Stimulated activated CD4-positive, alpha-beta T cell treated with anti-CD3 and anti-CD28 coated beads, TNF-alpha, amount 100 ng/mL, for 1 hour (primary cell): Measurements from ENCODE around the gene RAB11B.
"Not testable (repeated sequence)": the region's sequence is repeated elsewhere in the genome, so short reads cannot be mapped to it uniquely, and the experiment has no call there.

Experiments used
- DNase-seq, 3 donors: peaks; one replicate each; pipeline ENCODE4 v3.0.0-alpha.2; 2020; ENCODE audit warnings: low read depth in 3 of 3, low spot score in 1 of 3

RAB11B gene

GRCh38 chr19:8425331-8425730 is 35.2 kb downstream of the RAB11B start:
- not testable (repeated sequence) for DNase-seq

- DNase-seq: no peak
Measured at GRCh38 chr19:8426283-8426682, 36.1 kb downstream of the RAB11B start.

DNA sequence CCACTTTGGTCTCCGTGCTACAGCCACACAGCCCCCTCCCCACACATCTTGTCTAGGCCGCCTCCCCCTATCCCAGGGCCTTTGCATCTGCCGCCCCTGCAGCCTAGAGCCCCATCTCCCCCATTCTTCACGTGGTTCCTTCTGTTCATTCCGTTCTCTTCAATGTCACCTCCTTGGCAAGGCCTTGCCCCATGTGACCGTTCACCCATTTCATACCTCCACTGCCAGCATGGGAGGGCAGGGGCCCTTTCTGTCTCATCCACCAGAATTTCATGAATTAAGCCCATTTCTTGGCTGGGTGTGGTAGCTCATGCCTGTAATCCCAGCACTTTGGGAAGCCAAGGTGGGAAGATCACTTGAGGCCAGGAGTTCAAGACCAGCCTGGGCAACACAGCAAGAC is 38.9 kb downstream of the RAB11B start:
- DNase-seq: no peak

- DNase-seq: no peak
Measured at GRCh38 chr19:8429826-8430225, 39.7 kb downstream of the RAB11B start.

DNA sequence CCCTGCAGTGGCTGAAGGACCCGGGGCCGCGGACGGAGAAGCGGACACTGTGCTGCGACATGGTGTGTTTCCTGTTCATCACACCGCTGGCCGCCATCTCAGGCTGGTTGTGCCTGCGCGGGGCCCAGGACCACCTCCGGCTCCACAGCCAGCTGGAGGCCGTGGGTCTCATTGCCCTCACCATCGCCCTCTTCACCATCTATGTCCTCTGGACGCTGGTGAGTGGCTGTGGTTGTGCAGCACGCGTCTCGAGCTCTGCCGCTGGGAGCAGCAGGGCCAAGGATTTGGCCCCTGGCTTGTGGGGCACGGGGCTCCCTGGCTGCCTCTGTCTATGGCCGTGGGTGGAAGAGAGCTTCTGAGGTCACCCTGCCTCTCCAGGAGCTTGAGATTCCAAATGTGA is 40.5 kb downstream of the RAB11B start:
- DNase-seq: no peak

DNA sequence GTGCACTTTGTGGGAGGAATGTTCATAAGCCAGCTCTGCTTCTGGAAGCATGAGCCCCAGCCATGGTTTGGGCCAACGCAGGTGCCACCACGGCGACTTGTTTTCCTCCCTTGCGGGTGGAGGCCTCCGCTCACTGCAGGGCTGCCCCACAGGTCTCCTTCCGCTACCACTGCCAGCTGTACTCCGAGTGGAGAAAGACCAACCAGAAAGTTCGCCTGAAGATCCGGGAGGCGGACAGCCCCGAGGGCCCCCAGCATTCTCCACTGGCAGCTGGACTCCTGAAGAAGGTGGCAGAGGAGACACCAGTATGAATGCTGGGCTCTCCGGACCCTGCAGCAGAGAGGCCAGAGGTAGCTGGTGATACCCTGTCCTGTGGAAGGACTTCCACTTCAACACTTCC is 48.1 kb downstream of the RAB11B start:
- DNase-seq: no peak

GRCh38 chr19:8441725-8442544 is 51.8 kb downstream of the RAB11B start:
- no peak for DNase-seq

DNA sequence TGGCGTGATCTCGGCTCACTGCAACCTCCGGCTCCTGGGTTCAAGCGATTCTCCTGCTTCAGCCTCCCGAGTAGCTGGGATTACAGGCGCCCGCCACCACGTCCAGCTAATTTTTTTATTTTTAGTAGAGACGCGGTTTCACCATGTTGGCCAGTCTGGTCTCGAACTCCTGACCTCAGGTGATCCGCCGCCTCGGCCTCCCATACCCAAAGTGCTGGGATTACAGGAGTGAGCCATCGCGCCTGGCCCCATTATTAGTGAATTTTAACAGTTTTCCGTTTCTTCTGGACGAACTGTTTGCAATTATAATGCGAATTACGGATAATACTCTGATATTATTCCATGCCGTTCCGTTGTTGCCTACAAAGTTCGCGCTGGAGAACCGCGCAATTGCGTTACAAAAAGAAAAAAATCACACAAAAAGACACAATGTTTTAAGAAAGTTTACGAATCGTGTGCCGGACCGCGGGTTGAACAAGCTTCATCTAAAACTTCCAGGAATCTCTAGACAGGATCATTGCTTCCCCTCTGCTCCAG is 54.0 kb downstream of the RAB11B start:
- DNase-seq: not testable (repeated sequence)

GRCh38 chr19:8444677-8445487 is 54.7 kb downstream of the RAB11B start, which contains the start of gene HNRNPM:
Gene HNRNPM, plus strand, starts transcription at chr19:8444975. Its CDS starts 24 bp downstream, at chr19:8444999.
- DNase-seq: peak; percentile 100

GRCh38 chr19:8445488-8446001 is 55.4 kb downstream of the RAB11B start:
- DNase-seq: peak in 1 of 3 donors; percentile 18

DNA sequence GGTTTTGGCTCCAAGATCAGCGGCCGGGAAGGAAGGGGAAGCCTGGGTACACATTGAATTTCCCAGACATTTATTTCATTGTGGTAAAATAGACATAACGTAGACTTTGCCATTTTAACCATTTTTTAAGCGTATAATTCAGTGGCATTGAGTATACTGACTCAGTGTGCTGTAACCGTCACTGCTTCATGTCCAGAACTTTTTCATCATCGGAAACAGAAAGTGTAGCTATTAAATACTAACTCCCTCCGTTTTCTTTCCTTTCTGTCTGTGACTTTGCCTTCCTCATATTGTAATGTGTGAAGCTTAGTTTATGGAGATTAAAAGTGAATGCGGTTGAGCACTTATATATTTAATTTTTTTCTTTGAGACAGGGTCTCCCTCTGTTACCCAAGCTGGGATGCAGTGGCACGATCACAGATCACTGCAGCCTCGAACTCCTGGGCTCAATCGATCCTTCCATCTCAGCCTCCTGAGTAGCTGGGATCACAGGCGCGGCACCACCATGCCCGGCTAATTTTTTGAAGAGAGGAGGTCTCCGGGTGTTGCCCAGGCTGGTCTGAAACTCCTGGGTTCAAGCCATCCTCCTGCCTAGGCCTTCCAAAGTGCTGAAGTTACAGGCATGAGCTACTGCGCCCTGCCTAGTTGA is 56.0 kb downstream of the RAB11B start:
- DNase-seq: no peak

- DNase-seq: no peak
Measured at GRCh38 chr19:8449830-8450229, 59.7 kb downstream of the RAB11B start.

GRCh38 chr19:8451377-8451776 is 61.2 kb downstream of the RAB11B start:
- no peak for DNase-seq

DNA sequence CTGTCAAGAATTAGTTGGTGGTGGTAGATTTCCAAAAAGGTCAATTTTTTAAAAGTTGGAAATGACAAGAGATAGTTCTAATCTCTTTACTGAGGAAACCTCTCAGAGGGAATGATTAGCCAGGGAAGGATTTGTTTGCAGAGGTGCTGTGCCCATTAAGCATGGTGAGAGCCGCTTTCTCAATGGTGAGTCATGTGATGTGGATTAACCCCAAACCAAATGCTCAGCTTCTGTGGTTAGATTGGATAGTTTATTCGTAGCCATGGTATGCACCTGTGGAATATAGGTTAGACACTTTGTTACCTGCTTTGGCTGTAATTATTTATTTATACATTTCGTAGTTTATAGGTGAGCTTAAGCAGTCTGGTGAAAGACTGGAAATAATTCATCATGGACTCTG is 61.7 kb downstream of the RAB11B start:
- DNase-seq: no peak

DNA sequence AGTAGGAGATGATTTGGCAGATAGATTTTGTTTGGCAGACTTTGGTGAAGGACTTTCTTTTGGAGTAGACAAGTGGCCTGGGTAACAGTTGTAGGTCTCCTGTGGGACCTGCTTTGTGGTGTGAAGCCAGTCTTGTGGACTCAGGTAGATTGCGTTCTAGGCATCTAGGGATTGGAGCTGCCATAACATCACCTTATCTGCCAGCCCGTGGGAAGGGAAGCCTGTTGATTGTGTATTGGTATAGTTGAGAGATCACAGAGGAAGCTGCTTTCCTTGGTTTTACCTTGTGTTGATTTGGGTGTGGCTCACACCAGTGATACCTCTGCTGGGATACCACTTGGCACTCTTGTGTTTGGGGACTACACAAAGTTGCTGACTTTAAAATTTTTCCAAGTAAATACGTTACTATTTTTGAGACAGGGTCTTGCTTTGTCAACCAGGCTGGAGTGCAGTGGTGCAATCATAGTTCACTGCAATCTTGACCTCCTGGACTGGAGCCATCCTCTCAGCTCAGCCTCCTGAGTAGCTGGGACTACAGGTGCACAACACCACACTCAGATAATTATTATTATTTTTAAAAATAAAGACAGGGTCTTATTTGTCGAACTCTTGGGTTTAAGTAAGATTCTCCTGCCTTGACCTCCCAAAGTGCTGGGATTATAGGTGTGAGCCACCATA is 62.4 kb downstream of the RAB11B start:
- DNase-seq: no peak

GRCh38 chr19:8453616-8454015 is 63.5 kb downstream of the RAB11B start:
- DNase-seq: no peak
